GDM1 (cell line): ENCODE data around the gene FUZ.

Source experiments
- DNase-seq: peaks from one replicate; lab custom pipeline; 2025; lab: John Stamatoyannopoulos, UW

FUZ gene

DNA sequence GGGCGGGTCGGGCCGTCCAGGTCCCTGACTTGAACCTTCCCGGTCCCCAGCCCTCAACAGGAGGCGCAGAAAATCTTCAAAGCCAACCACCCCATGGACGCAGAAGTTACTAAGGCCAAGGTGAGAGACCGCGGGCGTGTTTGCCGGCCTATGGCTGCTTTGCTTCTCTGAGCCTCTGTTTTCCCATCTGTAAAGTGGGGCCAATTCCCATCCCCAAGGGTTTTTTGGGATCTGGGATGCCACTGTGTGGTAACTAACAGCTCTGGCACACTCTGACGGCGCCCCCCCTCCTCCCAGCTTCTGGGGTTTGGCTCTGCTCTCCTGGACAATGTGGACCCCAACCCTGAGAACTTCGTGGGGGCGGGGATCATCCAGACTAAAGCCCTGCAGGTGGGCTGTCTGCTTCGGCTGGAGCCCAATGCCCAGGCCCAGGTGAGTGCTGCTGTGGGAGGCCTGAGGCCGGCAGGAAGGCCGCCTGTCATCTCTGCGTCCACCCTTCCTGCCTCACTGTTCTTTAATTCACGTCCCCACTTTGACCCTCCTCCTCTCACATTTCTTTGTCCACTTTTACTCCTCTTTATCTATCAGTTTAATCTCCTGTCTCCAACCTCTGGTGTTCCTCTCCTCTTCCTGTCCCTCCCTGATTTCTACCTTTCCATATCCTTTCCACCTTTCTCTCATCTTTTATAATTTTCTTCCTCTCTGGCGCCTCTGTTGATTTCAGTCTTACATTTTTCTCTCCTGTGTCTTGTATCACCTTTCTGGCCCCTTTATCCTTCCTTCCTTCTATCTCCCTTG lies 7.1 kb downstream of the FUZ start:
- DNase-seq, result no peak

DNA sequence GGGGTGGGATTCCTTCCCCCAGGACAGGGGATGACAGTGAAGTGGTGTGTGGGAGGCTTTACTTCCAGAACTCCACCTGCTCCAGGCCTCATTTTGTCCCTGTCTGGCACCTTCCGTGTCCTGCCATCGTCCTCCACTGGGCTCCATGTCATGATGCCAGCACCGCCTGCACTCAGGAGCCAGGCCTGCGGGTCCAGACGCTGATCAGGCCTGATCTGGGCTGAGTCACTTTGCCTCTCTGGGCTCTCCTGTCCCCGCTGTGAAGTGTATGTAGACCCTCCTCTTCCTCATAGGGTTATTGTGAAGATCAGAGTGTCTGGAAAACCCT lies 9.6 kb downstream of the FUZ start:
- no peak for DNase-seq

DNA sequence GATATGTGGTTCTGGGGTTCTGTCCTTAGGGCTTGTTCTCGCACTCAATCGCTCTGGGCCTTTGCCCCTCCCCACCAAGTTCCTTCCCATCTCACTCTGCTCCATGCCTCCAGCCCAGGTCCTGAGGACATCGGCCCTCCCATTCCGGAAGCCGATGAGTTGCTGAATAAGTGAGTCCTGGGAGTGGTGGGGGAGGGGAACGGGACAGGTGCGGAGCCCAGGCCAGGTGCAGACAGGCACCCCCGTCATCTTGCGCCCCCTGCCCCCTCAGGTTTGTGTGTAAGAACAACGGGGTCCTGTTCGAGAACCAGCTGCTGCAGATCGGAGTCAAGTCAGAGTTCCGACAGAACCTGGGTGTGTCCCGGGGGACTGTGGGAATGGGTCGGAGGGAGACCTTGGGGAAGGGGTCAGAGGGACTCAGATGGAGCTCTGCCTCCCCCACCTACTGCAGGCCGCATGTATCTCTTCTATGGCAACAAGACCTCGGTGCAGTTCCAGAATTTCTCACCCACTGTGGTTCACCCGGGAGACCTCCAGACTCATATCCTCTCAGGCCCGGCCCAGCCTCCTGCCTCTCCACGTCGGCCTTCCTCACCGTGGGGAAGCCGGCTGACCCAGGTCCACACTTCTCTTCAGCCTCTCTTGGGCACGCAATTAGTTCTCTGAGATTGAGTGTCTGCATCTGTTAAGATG lies 10.1 kb downstream of the FUZ start:
- DNase-seq, result no peak

DNA sequence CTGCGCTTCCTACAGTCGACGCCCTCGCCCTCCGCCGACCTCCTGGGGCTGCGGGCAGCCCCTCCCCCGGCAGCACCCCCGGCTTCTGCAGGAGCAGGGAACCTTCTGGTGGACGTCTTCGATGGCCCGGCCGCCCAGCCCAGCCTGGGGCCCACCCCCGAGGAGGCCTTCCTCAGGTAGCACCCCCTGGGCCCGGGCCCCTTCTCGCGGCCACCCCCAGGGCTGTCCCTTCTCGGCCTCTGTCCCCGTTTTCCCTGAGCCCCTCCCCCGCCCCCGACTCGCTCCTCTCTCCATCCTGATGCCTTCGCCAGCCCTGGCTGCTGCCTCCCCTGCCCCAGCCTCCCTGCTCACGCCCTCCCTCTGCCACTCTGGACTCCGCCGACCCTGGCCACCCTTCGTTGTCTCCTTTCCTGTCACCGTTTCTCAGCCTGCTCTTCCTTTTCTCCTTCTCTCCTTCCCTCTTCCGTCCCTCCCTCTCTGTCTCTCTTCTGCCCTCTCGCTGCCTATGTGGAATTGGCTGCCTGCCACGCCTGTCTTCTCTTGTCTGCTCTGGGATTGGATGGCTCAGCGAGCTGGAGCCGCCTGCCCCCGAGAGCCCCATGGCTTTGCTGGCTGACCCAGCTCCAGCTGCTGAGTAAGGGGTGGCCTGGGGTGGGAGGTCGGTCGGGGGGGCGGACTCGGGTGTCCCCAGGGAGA lies 11.0 kb downstream of the FUZ start:
- no peak for DNase-seq

DNA sequence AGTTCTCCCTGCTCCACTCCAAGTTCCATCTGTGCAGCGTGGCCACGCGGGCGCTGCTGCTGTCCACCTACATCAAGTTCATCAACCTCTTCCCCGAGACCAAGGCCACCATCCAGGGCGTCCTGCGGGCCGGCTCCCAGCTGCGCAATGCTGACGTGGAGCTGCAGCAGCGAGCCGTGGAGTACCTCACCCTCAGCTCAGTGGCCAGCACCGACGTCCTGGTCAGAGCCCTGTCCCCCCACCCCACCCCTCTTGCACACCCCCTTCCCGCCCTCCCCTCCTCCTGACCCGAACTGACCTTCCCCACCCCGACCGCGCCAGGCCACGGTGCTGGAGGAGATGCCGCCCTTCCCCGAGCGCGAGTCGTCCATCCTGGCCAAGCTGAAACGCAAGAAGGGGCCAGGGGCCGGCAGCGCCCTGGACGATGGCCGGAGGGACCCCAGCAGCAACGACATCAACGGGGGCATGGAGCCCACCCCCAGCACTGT lies 11.6 kb downstream of the FUZ start:
- DNase-seq, result no peak

DNA sequence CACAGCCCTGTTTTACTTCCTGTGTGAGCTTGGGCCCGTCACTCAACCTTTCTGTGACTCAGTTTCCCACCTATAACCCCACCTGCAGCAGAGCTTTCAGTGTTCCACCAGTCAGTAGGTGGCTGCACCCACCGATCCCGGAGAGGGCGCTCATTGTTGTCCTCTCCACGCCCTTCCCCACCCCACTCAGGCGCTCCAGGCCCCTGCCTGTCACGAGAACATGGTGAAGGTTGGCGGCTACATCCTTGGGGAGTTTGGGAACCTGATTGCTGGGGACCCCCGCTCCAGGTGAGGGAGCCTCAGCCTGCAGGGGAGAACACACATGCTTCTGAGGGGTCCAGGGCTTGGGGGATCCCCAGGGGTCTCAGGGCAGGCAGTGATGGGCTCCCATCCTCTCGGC lies 12.3 kb downstream of the FUZ start:
- DNase-seq, result no peak

DNA sequence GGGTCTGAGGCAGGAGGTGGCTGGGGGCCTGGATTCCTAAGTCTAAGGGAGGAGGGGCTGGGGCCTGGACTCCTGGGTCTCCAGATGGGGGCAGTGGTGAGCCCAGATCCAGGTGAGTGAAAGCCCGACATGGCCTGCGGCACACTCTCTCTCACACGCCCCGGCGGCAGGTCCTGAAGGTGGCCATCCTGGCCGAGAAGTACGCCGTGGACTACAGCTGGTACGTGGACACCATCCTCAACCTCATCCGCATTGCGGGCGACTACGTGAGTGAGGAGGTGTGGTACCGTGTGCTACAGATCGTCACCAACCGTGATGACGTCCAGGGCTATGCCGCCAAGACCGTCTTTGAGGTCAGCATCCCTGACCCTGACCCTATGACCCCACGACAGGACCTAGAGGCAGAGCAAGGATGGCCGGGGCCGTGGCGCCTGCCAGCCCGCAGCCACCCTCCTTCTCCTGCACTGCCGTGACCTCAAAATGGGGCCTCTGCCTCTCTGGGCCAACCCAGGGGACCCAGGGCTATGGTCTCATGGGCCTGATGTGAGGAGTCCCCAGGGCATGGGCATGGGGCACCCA lies 13.2 kb downstream of the FUZ start:
- no peak for DNase-seq

DNA sequence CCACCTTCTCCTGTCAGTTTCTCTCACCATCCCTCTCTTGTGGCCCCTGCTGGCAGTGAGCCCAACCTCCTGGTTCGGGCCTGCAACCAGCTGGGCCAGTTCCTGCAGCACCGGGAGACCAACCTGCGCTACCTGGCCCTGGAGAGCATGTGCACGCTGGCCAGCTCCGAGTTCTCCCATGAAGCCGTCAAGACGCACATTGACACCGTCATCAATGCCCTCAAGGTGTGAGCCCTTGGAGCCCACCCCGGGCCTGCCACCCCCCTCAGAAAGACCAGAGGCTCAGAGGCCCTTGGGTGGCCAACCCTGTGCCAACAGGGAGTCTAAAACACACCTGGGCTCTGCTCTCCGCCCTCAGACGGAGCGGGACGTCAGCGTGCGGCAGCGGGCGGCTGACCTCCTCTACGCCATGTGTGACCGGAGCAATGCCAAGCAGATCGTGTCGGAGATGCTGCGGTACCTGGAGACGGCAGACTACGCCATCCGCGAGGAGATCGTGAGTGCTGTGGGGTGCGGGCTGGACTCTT lies 13.8 kb downstream of the FUZ start:
- no peak for DNase-seq

DNA sequence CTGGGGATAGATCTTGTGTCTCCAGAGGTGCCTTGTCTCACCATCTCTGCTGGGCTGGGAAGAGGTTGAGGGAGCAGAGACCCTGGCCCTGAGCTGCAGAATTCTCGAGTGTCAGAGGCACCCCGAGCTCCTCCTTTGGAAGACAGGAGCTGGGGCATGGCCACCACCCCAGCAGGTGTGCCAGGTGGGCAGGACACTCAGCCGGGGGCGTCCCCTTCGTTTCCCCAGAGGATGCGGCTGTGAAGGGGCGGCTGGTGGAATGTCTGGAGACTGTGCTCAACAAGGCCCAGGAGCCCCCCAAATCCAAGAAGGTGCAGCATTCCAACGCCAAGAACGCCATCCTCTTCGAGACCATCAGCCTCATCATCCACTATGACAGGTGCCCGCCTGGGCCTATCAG lies 14.5 kb downstream of the FUZ start:
- no peak for DNase-seq

DNA sequence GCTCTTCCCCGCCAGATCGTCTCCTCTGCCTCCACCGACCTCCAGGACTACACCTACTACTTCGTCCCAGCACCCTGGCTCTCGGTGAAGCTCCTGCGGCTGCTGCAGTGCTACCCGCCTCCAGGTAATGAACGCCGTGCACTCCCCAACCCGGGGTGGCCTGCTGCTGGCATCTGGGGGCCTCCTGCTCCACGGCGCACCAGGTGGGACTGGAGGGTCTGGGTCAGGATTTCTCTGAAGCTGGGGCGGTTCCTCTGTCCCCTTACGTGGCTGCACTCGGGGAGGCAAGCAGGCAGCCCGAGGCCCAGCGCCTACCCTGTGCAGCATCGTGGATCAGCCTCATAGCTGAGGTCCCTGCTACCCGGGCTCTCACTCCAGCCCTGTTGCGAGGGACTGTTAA lies 17.5 kb downstream of the FUZ start:
- no peak for DNase-seq

DNA sequence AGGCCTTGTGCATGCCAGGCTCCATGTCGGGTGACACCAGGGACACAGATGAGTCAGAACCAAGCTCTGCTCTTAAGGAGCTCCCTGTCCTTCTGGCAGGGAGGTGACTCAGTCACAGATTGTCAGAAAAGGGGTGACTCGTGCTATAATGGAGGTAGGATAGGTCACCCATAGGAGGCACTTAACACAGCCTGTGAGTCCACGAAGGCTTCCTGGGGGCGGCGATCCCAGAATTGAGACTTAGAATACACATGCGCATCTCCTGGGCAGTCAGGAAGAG lies 19.6 kb downstream of the FUZ start:
- DNase-seq, result no peak

DNA sequence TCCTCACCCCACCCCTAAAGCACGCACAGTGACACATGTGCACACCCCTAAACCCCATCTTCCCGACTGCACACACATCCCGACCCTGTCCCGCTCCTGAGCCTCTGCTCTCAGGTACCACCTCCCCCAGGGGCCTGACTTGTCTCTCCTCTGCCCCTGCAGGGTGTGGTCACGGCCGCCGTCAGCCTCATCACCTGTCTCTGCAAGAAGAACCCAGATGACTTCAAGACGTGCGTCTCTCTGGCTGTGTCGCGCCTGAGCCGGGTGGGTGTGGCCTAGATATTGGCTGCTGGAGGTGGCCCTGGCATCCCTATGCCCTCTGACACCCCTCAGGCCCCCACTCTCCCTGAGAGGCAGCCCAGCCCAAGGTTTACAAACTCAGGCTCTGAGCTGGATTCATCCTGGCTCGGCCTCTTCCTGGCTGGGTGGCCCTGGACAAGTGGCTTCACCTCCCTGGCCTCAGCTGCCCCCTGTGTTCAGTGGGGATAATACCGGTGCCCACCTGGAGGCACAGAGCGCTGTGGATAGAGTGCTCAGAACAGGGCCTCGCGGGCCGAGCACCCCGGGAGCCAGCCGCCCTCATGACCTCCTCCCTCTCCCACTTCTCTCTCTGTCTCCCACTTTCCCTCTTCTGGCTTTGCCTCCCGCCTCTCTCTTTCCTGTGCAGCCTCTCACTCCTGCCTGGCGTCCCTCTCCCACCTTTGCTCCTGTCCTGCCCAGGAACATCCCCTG lies 20.1 kb downstream of the FUZ start:
- no peak for DNase-seq

DNA sequence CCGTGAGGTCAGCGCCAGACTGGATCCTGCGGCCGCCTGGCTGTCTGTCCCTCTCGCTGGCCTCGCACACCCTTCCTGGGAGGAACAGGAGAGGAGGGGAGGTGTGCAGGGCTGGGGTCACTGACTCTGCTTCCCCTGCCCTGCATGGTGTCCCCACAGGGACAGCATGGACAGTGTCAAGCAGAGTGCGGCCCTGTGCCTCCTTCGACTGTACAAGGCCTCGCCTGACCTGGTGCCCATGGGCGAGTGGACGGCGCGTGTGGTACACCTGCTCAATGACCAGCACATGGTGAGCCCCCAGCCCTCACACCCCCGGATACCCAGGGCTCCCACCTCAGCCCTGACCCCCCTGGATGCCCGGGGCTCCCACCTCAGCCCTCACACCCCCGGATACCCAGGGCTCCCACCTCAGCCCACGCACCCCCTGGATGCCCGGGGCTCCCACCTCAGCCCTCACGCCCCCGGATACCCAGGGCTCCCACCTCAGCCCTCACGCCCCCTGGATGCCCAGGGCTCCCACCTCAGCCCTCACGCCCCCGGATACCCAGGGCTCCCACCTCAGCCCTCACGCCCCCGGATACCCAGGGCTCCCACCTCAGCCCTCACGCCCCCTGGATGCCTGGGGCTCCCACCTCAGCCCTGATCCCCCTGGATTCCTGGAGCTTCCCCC lies 21.2 kb downstream of the FUZ start:
- no peak for DNase-seq

DNA sequence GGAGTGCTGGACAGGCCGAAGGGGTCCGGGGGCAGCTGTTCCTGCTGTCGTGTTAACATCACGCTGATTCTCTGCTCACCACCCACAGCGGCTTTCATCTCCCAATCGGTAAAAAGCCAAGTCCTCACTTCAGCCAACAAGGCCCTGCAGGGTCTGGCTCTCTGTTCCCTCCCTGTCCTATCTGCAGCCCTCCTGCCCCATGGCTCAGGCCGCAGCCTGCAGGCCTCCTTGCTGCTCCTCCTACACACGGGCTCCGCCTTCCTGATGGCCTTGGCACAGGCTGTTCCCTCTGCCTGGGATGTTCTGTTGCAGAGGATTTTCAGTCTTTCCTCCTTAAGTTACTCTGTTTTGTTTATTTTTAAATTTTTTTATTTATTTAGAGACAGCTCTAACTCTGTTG lies 22.2 kb downstream of the FUZ start:
- DNase-seq, result no peak

DNA sequence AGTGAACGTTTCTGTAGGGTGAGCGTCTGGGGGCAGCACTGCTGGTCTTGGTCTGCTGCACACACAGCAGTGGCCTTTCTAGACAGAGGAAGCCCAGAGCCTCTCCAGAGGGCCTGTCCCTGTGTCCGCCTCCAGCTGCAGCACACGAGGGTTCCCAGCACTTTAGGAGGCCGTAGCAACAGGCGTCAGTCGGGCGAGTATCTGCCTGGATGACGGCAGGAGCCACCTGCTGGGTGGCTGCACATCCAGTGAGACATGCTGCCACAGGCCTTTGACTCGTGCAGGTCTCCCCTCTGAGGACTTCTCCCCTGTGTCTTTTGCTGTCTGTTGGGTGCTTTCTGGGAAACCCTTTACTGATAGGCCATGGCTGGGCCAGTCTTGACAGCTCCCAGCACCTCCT lies 24.2 kb downstream of the FUZ start:
- DNase-seq, result no peak

DNA sequence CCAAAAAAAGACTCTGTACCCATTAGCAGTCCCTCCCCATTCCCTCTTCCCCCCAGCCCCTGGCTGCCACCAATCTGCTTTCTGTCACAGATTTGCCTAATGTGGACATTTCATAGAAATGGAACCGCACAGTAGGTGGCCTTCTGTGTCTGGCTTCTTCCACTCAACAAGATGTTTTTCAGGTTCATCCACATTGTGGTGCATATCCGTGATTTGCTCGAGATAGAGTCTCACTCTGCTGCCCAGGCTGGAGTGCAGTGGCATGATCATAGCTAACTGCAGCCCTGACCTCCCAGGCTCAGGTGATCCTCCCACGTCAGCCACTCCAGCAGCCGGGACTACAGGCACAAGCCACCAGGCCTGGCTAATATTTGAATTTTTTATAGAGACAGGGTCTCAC lies 25.3 kb downstream of the FUZ start:
- no peak for DNase-seq

DNA sequence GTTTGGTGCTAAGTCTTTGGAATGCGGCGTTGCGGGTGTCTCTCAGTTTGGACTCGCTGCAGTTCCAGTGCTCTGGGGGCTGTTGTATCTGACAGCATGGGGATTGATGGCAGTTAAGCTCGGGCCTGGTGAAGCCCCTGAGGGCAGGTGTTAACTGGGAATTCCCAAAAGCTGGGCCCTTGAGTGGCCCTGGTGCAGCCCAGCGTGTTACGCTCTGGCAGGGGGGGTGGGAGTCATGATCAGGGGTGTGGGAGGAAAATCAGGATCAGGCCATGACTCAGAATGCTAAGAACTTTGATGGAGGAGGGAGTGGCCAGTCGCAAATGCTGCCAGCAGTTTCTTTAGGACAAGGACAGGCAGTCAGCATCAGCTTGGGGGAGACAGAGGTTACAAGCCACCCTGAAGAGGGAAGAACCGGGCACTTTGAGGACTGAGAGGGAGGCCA lies 26.7 kb downstream of the FUZ start:
- no peak for DNase-seq

DNA sequence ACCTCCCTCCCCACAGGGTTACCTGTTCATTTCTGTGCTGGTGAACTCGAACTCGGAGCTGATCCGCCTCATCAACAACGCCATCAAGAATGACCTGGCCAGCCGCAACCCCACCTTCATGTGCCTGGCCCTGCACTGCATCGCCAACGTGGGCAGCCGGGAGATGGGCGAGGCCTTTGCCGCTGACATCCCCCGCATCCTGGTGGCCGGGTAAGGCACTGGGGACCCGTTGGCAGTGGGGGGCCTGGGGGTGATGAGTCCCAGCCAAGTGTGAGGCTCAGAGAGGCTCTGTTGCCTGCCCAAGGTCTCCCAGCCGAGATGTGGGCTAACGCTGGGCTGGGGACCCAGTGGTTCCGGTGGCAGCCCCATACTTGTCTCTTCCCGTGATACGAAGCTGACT lies 30.6 kb downstream of the FUZ start:
- DNase-seq, result no peak

DNA sequence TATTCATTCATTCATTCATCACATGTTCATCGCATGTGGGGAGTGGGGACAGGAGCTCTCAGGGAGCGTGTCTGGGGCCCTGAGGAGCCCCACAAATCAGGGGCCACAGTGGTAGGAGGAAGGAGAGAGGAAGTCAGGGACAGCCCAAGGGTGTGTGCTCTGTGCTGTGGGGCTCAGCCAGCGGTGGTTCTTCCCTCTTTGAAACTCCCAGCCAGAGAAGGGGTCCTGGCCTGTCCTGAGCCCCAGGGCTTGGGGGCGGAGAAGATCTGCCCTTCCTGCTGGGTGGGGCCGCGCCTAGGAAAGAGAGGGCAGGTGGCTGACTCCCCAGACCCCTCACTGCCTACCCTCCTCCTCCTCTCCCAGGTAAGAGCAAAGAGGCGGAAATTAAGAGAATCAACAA lies 31.7 kb downstream of the FUZ start:
- no peak for DNase-seq

DNA sequence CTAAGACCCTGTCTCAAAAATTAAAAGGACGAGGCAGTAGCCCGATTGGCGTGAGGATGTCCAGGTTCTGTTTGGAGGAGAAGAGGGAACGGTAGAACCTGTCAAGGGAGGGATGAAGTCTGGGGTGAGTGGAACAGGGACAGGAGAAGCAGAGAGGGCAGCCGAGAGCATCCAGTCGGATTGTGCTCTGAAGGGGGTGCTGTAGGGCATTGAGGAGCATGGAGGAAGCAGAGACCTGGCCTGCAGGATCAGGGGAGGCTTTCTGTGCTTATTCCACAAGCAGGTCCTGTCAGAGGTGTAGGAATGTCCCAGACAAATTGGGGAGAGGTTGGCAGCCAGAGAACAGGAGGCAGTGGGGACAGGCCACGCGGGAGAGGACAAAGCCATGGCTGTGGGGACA lies 32.2 kb downstream of the FUZ start:
- DNase-seq, result no peak

DNA sequence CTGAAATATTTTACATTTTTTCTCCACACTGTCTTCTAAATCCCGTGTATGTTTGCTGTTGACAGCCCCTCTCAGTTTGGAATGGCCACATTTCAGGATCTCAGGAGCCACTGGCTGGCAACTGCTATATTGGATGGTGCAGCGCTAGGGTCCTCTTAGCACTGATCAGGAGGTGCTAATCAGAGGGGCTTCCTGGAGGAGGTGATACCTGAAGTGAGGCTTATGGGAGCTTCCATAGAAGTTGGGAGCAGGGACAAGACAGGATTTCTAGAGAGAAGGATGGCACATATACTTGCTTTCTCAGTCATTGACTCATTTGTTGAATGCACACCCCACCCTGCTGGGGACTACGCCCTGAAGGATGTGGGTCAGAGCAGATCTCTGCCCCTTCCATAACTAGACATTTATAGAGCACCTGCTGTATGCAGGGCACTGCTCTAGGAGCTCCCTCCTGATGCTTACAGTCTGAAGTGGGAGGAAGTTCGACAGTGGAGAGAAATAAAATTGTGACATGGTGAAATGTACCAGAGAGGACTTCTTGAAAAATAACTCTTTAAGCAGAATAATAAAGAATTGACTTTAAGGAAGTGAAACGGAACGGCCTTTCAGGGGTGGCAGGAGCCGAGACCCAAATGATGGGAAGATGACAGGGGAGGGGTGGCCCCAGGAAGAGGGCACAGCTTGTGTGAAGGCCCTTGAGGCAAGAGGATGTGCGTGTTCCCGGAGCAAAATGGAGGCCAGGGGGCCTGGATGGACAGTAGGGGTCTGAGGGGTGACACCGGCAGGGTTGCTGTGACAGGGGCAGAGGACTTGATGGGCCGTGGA lies 33.1 kb downstream of the FUZ start:
- no peak for DNase-seq
